ENCODE measurements around the gene RTN4R.

DNA sequence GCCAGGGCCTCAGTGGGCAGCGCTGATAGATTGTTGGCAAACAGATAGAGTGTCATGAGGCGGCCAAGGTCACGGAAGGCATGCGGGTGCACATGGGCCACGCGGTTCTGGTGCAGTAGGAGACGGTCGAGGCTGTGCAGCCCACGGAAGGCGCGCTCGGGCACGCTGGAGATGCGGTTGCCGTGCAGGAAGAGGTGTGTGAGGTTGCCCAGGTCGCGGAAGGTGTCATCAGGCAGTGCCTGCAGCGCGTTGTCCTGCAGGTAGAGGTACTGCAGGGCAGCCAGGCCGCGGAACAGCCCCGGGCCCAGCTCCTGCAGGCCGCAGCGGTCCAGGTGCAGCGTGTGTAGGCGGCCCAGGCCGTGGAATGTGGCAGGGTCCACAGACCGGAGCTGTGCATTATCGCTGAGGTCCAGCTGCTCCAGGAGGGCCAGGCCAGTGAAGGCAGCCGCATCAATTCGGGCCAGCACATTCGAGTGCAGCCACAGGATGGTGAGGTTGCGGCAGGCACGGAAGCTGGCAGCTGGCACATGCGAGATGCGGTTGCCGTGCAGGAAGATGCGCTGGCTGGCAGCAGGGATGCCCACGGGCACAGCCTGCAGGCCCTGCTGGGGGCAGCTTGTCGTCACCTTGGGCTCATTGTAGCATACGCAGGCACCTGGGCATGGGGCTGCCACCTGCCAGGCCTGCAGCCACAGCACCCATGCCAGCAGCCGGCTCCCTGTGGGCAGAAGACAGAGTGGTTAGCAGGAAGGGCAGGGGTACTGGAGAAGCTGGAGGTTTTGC, 25.5 kb downstream of the RTN4R start:
- TF ChIP-seq SP1 (IDR thresholded peaks at IDR 0.05) (no peak), ELF4 (IDR thresholded peaks at IDR 0.05) (no peak), SUZ12 (IDR thresholded peaks at IDR 0.05) (no peak)
- TF ChIP-seq, protein P1, sequence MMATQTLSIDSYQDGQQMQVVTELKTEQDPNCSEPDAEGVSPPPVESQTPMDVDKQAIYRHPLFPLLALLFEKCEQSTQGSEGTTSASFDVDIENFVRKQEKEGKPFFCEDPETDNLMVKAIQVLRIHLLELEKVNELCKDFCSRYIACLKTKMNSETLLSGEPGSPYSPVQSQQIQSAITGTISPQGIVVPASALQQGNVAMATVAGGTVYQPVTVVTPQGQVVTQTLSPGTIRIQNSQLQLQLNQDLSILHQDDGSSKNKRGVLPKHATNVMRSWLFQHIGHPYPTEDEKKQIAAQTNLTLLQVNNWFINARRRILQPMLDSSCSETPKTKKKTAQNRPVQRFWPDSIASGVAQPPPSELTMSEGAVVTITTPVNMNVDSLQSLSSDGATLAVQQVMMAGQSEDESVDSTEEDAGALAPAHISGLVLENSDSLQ (IDR thresholded peaks at IDR 0.05) = no peak

Data from HEK293T (cell line).